Thoracic aorta (tissue), 2 donors: ENCODE measurements around the gene DBNDD2. TPM values are rescaled to one million over a fixed set of nuclear protein-coding genes. Genes with fewer than 3 reads are reported as not detected.

ENCODE experiments used
- ATAC-seq: fragments of 150-250 bp; one replicate; pipeline ENCODE4 v1.8.0; 2017; ENCODE audit warnings: low read depth; ENCODE audit not compliant: insufficient number of reproducible peaks, low FRiP score
- DNase-seq: peaks from one replicate; pipeline ENCODE4 v3.0.0-alpha.2; 2020; ENCODE audit warnings: low spot score
- H3K27ac ChIP-seq, 2 donors: fragments of 200-600 bp; sonication (generic); 1 replicate in 1 of 2; 2 replicates in 1 of 2; pipeline ENCODE4 v1.5.1; 2016; ENCODE audit warnings: mild to moderate bottlenecking in 2 of 2, moderate library complexity in 2 of 2
- H3K27me3 ChIP-seq: fragments of 200-600 bp; sonication (generic); replicated peaks from 2 replicates; pipeline ENCODE4 v1.6.0; 2016; ENCODE audit warnings: mild to moderate bottlenecking; ENCODE audit not compliant: insufficient read depth
- H3K36me3 ChIP-seq: fragments of 200-600 bp; sonication (generic); one replicate; pipeline ENCODE4 v1.5.1; 2016
- H3K4me1 ChIP-seq, 2 donors: fragments of 200-600 bp; sonication (generic); 1 replicate in 1 of 2; 2 replicates in 1 of 2; pipeline versions ENCODE4 v1.5.1 to v1.6.0; 2016; ENCODE audit warnings: low read depth in 2 of 2, mild to moderate bottlenecking in 1 of 2; ENCODE audit not compliant: control insufficient read depth in 1 of 2
- H3K4me3 ChIP-seq: fragments of 200-600 bp; sonication (generic); 2 replicates; pipeline ENCODE4 v1.5.1; 2016; ENCODE audit warnings: mild to moderate bottlenecking
- H3K9me3 ChIP-seq: fragments of 200-600 bp; sonication (generic); 2 replicates; pipeline ENCODE4 v1.5.1; 2016
- CTCF ChIP-seq: fragments of 200-600 bp; sonication (generic); IDR thresholded peaks from one replicate; pipeline ENCODE4 v1.5.1; 2019; ENCODE audit warnings: antibody characterized with exemption
- total RNA-seq, 2 donors: library from RNA; depleted of rRNA; stranded (reverse); fragments of >200 nt; gene quantifications; one replicate each; pipeline versions ENCODE4 v1.1.0 to v1.2.3, GENCODE V29; 2016

The DBNDD2 gene
- total RNA-seq, 2 donors from 2014 or later = 97.6 to 120 TPM

- no peaks in the 10 kb centered on the region for H3K9me3 ChIP-seq
- H3K27me3 ChIP-seq = no peaks in the 10 kb centered on the region
- DNase-seq (no peak), ATAC-seq (no peak)
- no peak overlapping the region for H3K27ac ChIP-seq
- no peaks in the 10 kb centered on the region for H3K36me3 ChIP-seq
- no peak for TF ChIP-seq CTCF
- H3K4me3 ChIP-seq = no peak overlapping the region
- H3K4me1 ChIP-seq = no peaks in the 10 kb centered on the region
These were observed 13.6 kb upstream of the DBNDD2 start for GRCh38 chr20:45394221-45395113.

- Histone ChIP-seq H3K4me1 (no peaks in the 10 kb centered on the region), H3K27me3 (no peaks in the 10 kb centered on the region), H3K27ac (no peak overlapping the region), H3K4me3 (no peak overlapping the region), H3K9me3 (no peaks in the 10 kb centered on the region), H3K36me3 (no peaks in the 10 kb centered on the region)
- ATAC-seq (no peak), DNase-seq (no peak)
- TF ChIP-seq CTCF = no peak
These were observed 13.0 kb upstream of the DBNDD2 start for GRCh38 chr20:45395114-45395415.

GRCh38 chr20:45399018-45399417, 9.1 kb upstream of the DBNDD2 start:
- H3K4me1 ChIP-seq = no peaks in the 10 kb centered on the region
- H3K27me3 ChIP-seq = no peaks in the 10 kb centered on the region
- TF ChIP-seq CTCF = no peak
- peaks cover 6% of the 10 kb centered on the region for H3K9me3 ChIP-seq
- no peak overlapping the region for H3K27ac ChIP-seq
- ATAC-seq = no peak
- no peak for DNase-seq
- no peak overlapping the region for H3K4me3 ChIP-seq
- no peaks in the 10 kb centered on the region for H3K36me3 ChIP-seq

- no peak for TF ChIP-seq CTCF
- no peak for ATAC-seq
- Histone ChIP-seq H3K27ac (no peak overlapping the region), H3K4me3 (no peak overlapping the region), H3K4me1 (no peaks in the 10 kb centered on the region), H3K27me3 (no peaks in the 10 kb centered on the region), H3K36me3 (no peaks in the 10 kb centered on the region), H3K9me3 (peaks cover 6% of the 10 kb centered on the region)
- no peak for DNase-seq
These were observed 7.6 kb upstream of the DBNDD2 start for GRCh38 chr20:45400346-45401031.

GRCh38 chr20:45402946-45403345, 5.1 kb upstream of the DBNDD2 start:
- ATAC-seq (no peak), DNase-seq (no peak)
- H3K36me3 ChIP-seq = no peaks in the 10 kb centered on the region
- H3K27me3 ChIP-seq = no peaks in the 10 kb centered on the region
- peaks cover 0 to 5% of the 10 kb centered on the region in 2 donors for H3K4me1 ChIP-seq
- no peak overlapping the region for H3K27ac ChIP-seq
- TF ChIP-seq CTCF = no peak
- H3K9me3 ChIP-seq = peaks cover 6% of the 10 kb centered on the region
- no peak overlapping the region for H3K4me3 ChIP-seq
